CD4-positive, alpha-beta T cell (primary cell): Measurements from ENCODE around the gene ZNF365. TPM values are rescaled to one million over a fixed set of nuclear protein-coding genes. Genes with fewer than 3 reads are reported as not detected.
A peak's percentile ranks its signal among the peaks of the same experiment; 100 is the strongest.

Experiments used
- ATAC-seq: fragments of 200-7000 bp; cut with Tn5 transposase; one replicate; pipeline ENCODE4 v1.10.0; 2022; ENCODE audit warnings: mild to moderate bottlenecking; ENCODE audit not compliant: poor library complexity
- CTCF ChIA-PET: fragments of 350-600 bp; sonication (Branson Sonifier 250); formaldehyde crosslinking; loops from one replicate; lab custom pipeline; 2021; ENCODE audit warnings: antibody characterized with exemption, inconsistent platforms; lab: Charles Lee
- POLR2A ChIA-PET: fragments of 350-600 bp; sonication (Branson Sonifier 250); formaldehyde crosslinking; loops from one replicate; lab custom pipeline; 2021; ENCODE audit warnings: antibody characterized with exemption, inconsistent platforms; lab: Charles Lee
- DNase-seq, 14 experiments: peaks; one replicate each; pipeline ENCODE4 v3.0.0-alpha.2; 2013 to 2020; ENCODE audit warnings: mixed read lengths in 2 of 14
- H3K27ac ChIP-seq, 2 donors: one replicate each; pipeline versions ENCODE4 v1.5.1 to v1.7.0; 2013; ENCODE audit warnings: low read length in 2 of 2, low read depth in 1 of 2, mild to moderate bottlenecking in 1 of 2
- H3K27me3 ChIP-seq, 2 experiments: 1 replicate in 1 of 2; 2 replicates in 1 of 2; pipeline versions ENCODE4 v1.6.1 to v1.7.0; 2013; ENCODE audit warnings: low read length in 2 of 2, control low read depth in 1 of 2, mild to moderate bottlenecking in 1 of 2, moderate library complexity in 1 of 2; ENCODE audit not compliant: insufficient read depth in 2 of 2, control insufficient read depth in 1 of 2
- H3K36me3 ChIP-seq: one replicate; pipeline ENCODE4 v1.6.1; 2013; ENCODE audit warnings: low read length, control low read depth; ENCODE audit not compliant: insufficient read depth
- H3K4me1 ChIP-seq: one replicate; pipeline ENCODE4 v1.6.1; 2013; ENCODE audit warnings: low read length, control low read depth; ENCODE audit not compliant: insufficient read depth
- H3K4me3 ChIP-seq: one replicate; pipeline ENCODE4 v1.5.1; 2013; ENCODE audit warnings: mild to moderate bottlenecking, low read length, moderate library complexity
- H3K9me3 ChIP-seq, 2 experiments: 1 replicate in 1 of 2; 2 replicates in 1 of 2; pipeline versions ENCODE4 v1.6.1 to v1.7.0; 2013; ENCODE audit warnings: low read length in 2 of 2, mild to moderate bottlenecking in 2 of 2, control low read depth in 1 of 2, moderate library complexity in 1 of 2; ENCODE audit not compliant: control insufficient read depth in 1 of 2, insufficient read depth in 1 of 2
- H3K27ac Mint-ChIP-seq: one replicate; pipeline ENCODE4 v1.8.0; 2020; ENCODE audit warnings: mixed read lengths
- H3K27me3 Mint-ChIP-seq: one replicate; pipeline ENCODE4 v1.8.0; 2021; ENCODE audit warnings: mixed read lengths
- H3K36me3 Mint-ChIP-seq: one replicate; pipeline ENCODE4 v1.8.0; 2021; ENCODE audit warnings: low read depth, mixed read lengths
- H3K4me1 Mint-ChIP-seq: one replicate; pipeline ENCODE4 v1.8.0; 2021; ENCODE audit warnings: low read depth, mixed read lengths
- H3K4me3 Mint-ChIP-seq: one replicate; pipeline ENCODE4 v1.8.0; 2020; ENCODE audit warnings: mild to moderate bottlenecking, mixed read lengths
- H3K9me3 Mint-ChIP-seq: one replicate; pipeline ENCODE4 v1.8.0; 2020; ENCODE audit warnings: mixed read lengths
- CTCF ChIP-seq: fragments of 200-600 bp; IDR thresholded peaks from one replicate; pipeline ENCODE4 v1.8.0; 2022; ENCODE audit warnings: antibody characterized with exemption, mild to moderate bottlenecking
- intact Hi-C, 2 experiments: fragments of 100-400 bp; cut with DNase I in 1 of 2; cut with micrococcal nuclease in 1 of 2; formaldehyde crosslinking; loops; one replicate each; pipeline versions ENCODE4 v1.15.1 to v1.9.0; 2023 to 2025; cut with DNase I, micrococcal nuclease
- polyA plus RNA-seq, 2 donors: library from polyadenylated mRNA; unstranded; fragments of 120-200 nt; gene quantifications; one replicate each; pipeline ENCODE4 v1.2.1, GENCODE V29; 2013
- total RNA-seq, 174 experiments: library from RNA in 2 of 174; stranded (reverse) in 2 of 174; gene quantifications; one replicate each; pipeline ENCODE4 v1.2.3 and lab custom pipeline; 2021 to 2026

The ZNF365 gene
- total RNA-seq (1 to 10 TPM; 1.8 to 2.0 TPM), total RNA-seq (lab: John Stamatoyannopoulos, UW) (0.57 to 9.1 (median 3.5) reads per million in 172 experiments)
- 3.5 TPM for polyA plus RNA-seq (2013, experiment 1 of 2)
- polyA plus RNA-seq (2013, experiment 2 of 2) = 4.2 TPM

- Histone ChIP-seq H3K36me3 (no peaks in the 10 kb centered on the region), H3K4me1 (peaks cover 19% of the 10 kb centered on the region), H3K27ac (no peak within 1 kb of the TSS), H3K27me3 (peaks cover 3 to 10% of the 10 kb centered on the region in 2 experiments), H3K9me3 (no peaks in the 10 kb centered on the region), H3K4me3 (peak within 1 kb of the TSS; percentile 61)
- Mint-ChIP-seq H3K9me3 (no peaks in the 10 kb centered on the region), H3K27me3 (peaks cover 40% of the 10 kb centered on the region), H3K4me1 (peaks cover 17% of the 10 kb centered on the region), H3K27ac (peak within 1 kb of the TSS; percentile 42), H3K36me3 (no peaks in the 10 kb centered on the region), H3K4me3 (peak within 1 kb of the TSS; percentile 90)
- intact Hi-C loops = loop anchor here in 1 of 2 experiments (10.0 kb wide), 1 partner anchor 479 kb away; no protein-coding TSS in a partner anchor
- DNase-seq = peak in 13 of 14 experiments; percentile 8 to 80 (median 29)
- ChIA-PET POLR2A (no interaction called here), CTCF (no interaction called here)
- ATAC-seq = peak; percentile 80
- no peak for TF ChIP-seq CTCF
Measured at GRCh38 chr10:62373995-62374861, at the start of gene ZNF365. TSS of gene ZNF365 (plus strand) at chr10:62374369. CDS start at chr10:62376194, 1,825 bp downstream.

- Mint-ChIP-seq H3K27me3 (peaks cover 12% of the 10 kb centered on the region), H3K27ac (no peak overlapping the region), H3K36me3 (no peaks in the 10 kb centered on the region), H3K9me3 (no peaks in the 10 kb centered on the region), H3K4me1 (no peaks in the 10 kb centered on the region), H3K4me3 (no peak overlapping the region)
- H3K4me1 ChIP-seq = no peaks in the 10 kb centered on the region
- ATAC-seq = no peak
- H3K27me3 ChIP-seq = no peaks in the 10 kb centered on the region
- CTCF ChIA-PET = no interaction called here
- DNase-seq = no peak
- H3K4me3 ChIP-seq = no peak overlapping the region
- POLR2A ChIA-PET = no interaction called here
- H3K9me3 ChIP-seq = no peaks in the 10 kb centered on the region
- intact Hi-C loops = no loop called here
- no peak overlapping the region for H3K27ac ChIP-seq
- no peak for TF ChIP-seq CTCF
- H3K36me3 ChIP-seq = no peaks in the 10 kb centered on the region
Measured at GRCh38 chr10:62326176-62326575, 48.0 kb upstream of the ZNF365 start.

DNA sequence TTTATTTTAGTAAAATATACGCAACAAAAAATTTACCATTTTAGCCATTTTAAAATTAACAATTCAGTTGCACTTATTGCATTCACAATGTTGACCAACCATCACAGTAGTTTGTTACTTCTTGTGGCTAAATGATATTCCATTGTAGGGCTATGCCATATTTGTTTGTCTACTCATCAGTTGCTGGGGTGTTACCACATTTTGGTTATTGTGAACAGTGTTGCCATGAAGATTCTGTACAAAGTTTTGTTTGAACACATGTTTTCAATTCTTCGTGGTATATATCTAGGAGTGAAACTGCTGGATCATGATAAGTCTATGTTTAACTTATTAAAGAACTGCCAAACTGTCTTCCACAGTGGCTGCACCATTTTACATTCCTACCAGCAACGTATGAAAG lies 46.3 kb upstream of the ZNF365 start:
- H3K4me3 ChIP-seq = no peak overlapping the region
- H3K27me3 ChIP-seq = no peaks in the 10 kb centered on the region
- Mint-ChIP-seq H3K36me3 (no peaks in the 10 kb centered on the region), H3K27ac (no peak overlapping the region), H3K9me3 (peaks cover 5% of the 10 kb centered on the region), H3K27me3 (peaks cover 5% of the 10 kb centered on the region), H3K4me3 (no peak overlapping the region), H3K4me1 (no peaks in the 10 kb centered on the region)
- ATAC-seq (no peak), DNase-seq (no peak)
- intact Hi-C loops = no loop called here
- no peaks in the 10 kb centered on the region for H3K4me1 ChIP-seq
- ChIA-PET POLR2A (no interaction called here), CTCF (no interaction called here)
- H3K36me3 ChIP-seq = no peaks in the 10 kb centered on the region
- peaks cover 0 to 5% of the 10 kb centered on the region in 2 experiments for H3K9me3 ChIP-seq
- no peak for TF ChIP-seq CTCF
- no peak overlapping the region for H3K27ac ChIP-seq
